Trophoblast cell (in vitro differentiated cells and primary cell): ENCODE data around the gene MBNL2.
A peak's percentile ranks its signal among the peaks of the same experiment; 100 is the strongest.

Experiments used
- DNase-seq, 2 donors: peaks; one replicate each; pipeline ENCODE4 v3.0.0-alpha.2; 2016
- H2AFZ ChIP-seq: 2 replicates; pipeline ENCODE4 v1.6.1; 2013; ENCODE audit warnings: low read length, moderate library complexity, mild to moderate bottlenecking; ENCODE audit not compliant: insufficient read depth, poor library complexity
- H2AK5ac ChIP-seq: 2 replicates; pipeline ENCODE4 v1.6.1; 2013; ENCODE audit warnings: mild to moderate bottlenecking, low read length
- H2BK120ac ChIP-seq: 2 replicates; pipeline ENCODE4 v1.6.1; 2013; ENCODE audit warnings: low read length, mild to moderate bottlenecking, moderate library complexity; ENCODE audit not compliant: insufficient read depth, poor library complexity
- H2BK12ac ChIP-seq: 2 replicates; pipeline ENCODE4 v1.6.1; 2013; ENCODE audit warnings: mild to moderate bottlenecking, low read length, moderate library complexity
- H2BK5ac ChIP-seq: 2 replicates; pipeline ENCODE4 v1.6.1; 2013; ENCODE audit warnings: low read length, low read depth, moderate library complexity, mild to moderate bottlenecking; ENCODE audit not compliant: poor library complexity
- H3K14ac ChIP-seq: 2 replicates; pipeline ENCODE4 v1.6.1; 2013; ENCODE audit warnings: mild to moderate bottlenecking, low read length
- H3K18ac ChIP-seq: 2 replicates; pipeline ENCODE4 v1.6.1; 2013; ENCODE audit warnings: mild to moderate bottlenecking, low read length
- H3K23ac ChIP-seq: 2 replicates; pipeline ENCODE4 v1.6.1; 2013; ENCODE audit warnings: low read length
- H3K27ac ChIP-seq: 2 replicates; pipeline ENCODE4 v1.5.1; 2013; ENCODE audit warnings: low read depth, mild to moderate bottlenecking, inconsistent platforms, low read length, moderate library complexity
- H3K27me3 ChIP-seq: 2 replicates; pipeline ENCODE4 v1.6.1; 2013; ENCODE audit warnings: inconsistent platforms, mild to moderate bottlenecking, low read length, moderate library complexity; ENCODE audit not compliant: insufficient read depth
- H3K36me3 ChIP-seq, 2 experiments: 1 replicate in 1 of 2; 2 replicates in 1 of 2; pipeline ENCODE4 v1.6.1; 2013; ENCODE audit warnings: low read length in 2 of 2, mild to moderate bottlenecking in 2 of 2, moderate library complexity in 1 of 2; ENCODE audit not compliant: insufficient read depth in 2 of 2, control insufficient read depth in 1 of 2
- H3K4ac ChIP-seq: 2 replicates; pipeline ENCODE4 v1.6.1; 2013; ENCODE audit warnings: low read depth, mild to moderate bottlenecking, low read length, moderate library complexity
- H3K4me1 ChIP-seq, 2 experiments: 1 replicate in 1 of 2; 2 replicates in 1 of 2; pipeline ENCODE4 v1.6.1; 2013; ENCODE audit warnings: low read length in 2 of 2, mild to moderate bottlenecking in 2 of 2, moderate library complexity in 1 of 2; ENCODE audit not compliant: insufficient read depth in 2 of 2, control insufficient read depth in 1 of 2
- H3K4me2 ChIP-seq: 2 replicates; pipeline ENCODE4 v1.6.1; 2013; ENCODE audit warnings: inconsistent platforms, mild to moderate bottlenecking, low read length, moderate library complexity
- H3K4me3 ChIP-seq: 2 replicates; pipeline ENCODE4 v1.5.1; 2013; ENCODE audit warnings: mild to moderate bottlenecking, low read depth, low read length, inconsistent platforms
- H3K79me1 ChIP-seq: one replicate; pipeline ENCODE4 v1.6.1; 2013; ENCODE audit warnings: low read length
- H3K79me2 ChIP-seq: 2 replicates; pipeline ENCODE4 v1.6.1; 2013; ENCODE audit warnings: low read length, mild to moderate bottlenecking; ENCODE audit not compliant: control insufficient read depth, insufficient read depth, poor library complexity
- H3K9ac ChIP-seq: 2 replicates; pipeline ENCODE4 v1.6.1; 2013; ENCODE audit warnings: mild to moderate bottlenecking, low read length
- H3K9me3 ChIP-seq: 2 replicates; pipeline ENCODE4 v1.6.1; 2013; ENCODE audit warnings: low read depth, mild to moderate bottlenecking, control low read depth, inconsistent platforms, low read length; ENCODE audit not compliant: insufficient read depth
- H4K12ac ChIP-seq: 2 replicates; pipeline ENCODE4 v1.6.1; 2013; ENCODE audit warnings: low read depth, mild to moderate bottlenecking, low read length, moderate library complexity
- H4K8ac ChIP-seq: 2 replicates; pipeline ENCODE4 v1.6.1; 2013; ENCODE audit warnings: low read depth, mild to moderate bottlenecking, low read length, moderate library complexity
- H4K91ac ChIP-seq: one replicate; pipeline ENCODE4 v1.6.1; 2013; ENCODE audit warnings: low read depth, mild to moderate bottlenecking, low read length, moderate library complexity
- WGBS: extraction: QIAGEN DNeasy Blood & Tissue Kit; methylation state at CpG from one replicate; pipeline ENCODE4 v1.1.7; 2013; ENCODE audit warnings: missing lambda C conversion rate; ENCODE audit not compliant: insufficient read length, insufficient coverage; ENCODE audit errors: extremely low coverage; 5-methylcytosine and 5-hydroxymethylcytosine counted together

Gene MBNL2

GRCh38 chr13:97259410-97259797 lies 37.3 kb downstream of the MBNL2 start:
- Histone ChIP-seq H3K23ac (no peak overlapping the region), H3K9me3 (no peaks in the 10 kb centered on the region), H3K14ac (peak overlapping the region; percentile 85), H3K4me2 (no peak overlapping the region), H3K36me3 (peaks cover 5 to 7% of the 10 kb centered on the region in 2 experiments), H2BK12ac (peak overlapping the region; percentile 94), H3K4me1 (peaks cover 38 to 50% of the 10 kb centered on the region in 2 experiments), H3K18ac (peak overlapping the region; percentile 99), H2BK120ac (peak overlapping the region; percentile 97), H3K4me3 (no peak overlapping the region), H2AFZ (peak overlapping the region; percentile 38), H3K4ac (peak overlapping the region; percentile 91), H2BK5ac (peak overlapping the region; percentile 98), H4K91ac (peak overlapping the region; percentile 96), H3K27ac (peak overlapping the region; percentile 96), H3K79me1 (peaks cover 41% of the 10 kb centered on the region), H2AK5ac (peak overlapping the region; percentile 51), H3K9ac (no peak overlapping the region), H3K27me3 (no peaks in the 10 kb centered on the region), H4K12ac (peak overlapping the region; percentile 49), H4K8ac (peak overlapping the region; percentile 72), H3K79me2 (peaks cover 35% of the 10 kb centered on the region)
- WGBS, result no CpG with 5 or more reads among the region's 6 CpGs
- no peak for DNase-seq

- Histone ChIP-seq H2AFZ (peak overlapping the region; percentile 0), H3K27me3 (no peaks in the 10 kb centered on the region), H3K36me3 (peaks cover 5 to 7% of the 10 kb centered on the region in 2 experiments), H4K91ac (peak overlapping the region; percentile 96), H3K79me2 (peaks cover 35% of the 10 kb centered on the region), H4K12ac (peak overlapping the region; percentile 40), H2BK120ac (peak overlapping the region; percentile 97), H2BK5ac (peak overlapping the region; percentile 98), H4K8ac (peak overlapping the region; percentile 72), H3K9me3 (no peaks in the 10 kb centered on the region), H3K4me1 (peaks cover 40 to 46% of the 10 kb centered on the region in 2 experiments), H3K4me2 (no peak overlapping the region), H2BK12ac (peak overlapping the region; percentile 94), H3K14ac (peak overlapping the region; percentile 85), H3K18ac (peak overlapping the region; percentile 63), H3K4ac (peak overlapping the region; percentile 92), H3K23ac (no peak overlapping the region), H3K9ac (no peak overlapping the region), H3K4me3 (no peak overlapping the region), H3K79me1 (peaks cover 41% of the 10 kb centered on the region), H3K27ac (peak overlapping the region; percentile 96), H2AK5ac (peak overlapping the region; percentile 80)
- DNase-seq, result peak; percentile 57 to 79
- no CpG with 5 or more reads among the region's 12 CpGs for WGBS
Observed at GRCh38 chr13:97259798-97260714, 37.9 kb downstream of the MBNL2 start.

GRCh38 chr13:97261254-97262005 lies 39.3 kb downstream of the MBNL2 start:
- no peak overlapping the region for H3K23ac ChIP-seq
- no CpG with 5 or more reads among the region's 9 CpGs for WGBS
- peak overlapping the region; percentile 53 for H3K4ac ChIP-seq

GRCh38 chr13:97262058-97262457 lies 39.9 kb downstream of the MBNL2 start:
- H2BK5ac ChIP-seq, result peak overlapping the region; percentile 49
- H4K8ac ChIP-seq, result peak overlapping the region; percentile 39
- H4K12ac ChIP-seq, result no peak overlapping the region
- peaks cover 45% of the 10 kb centered on the region for H3K79me1 ChIP-seq
- H3K9ac ChIP-seq, result no peak overlapping the region
- peak overlapping the region; percentile 28 for H3K18ac ChIP-seq
- H2AFZ ChIP-seq, result no peak overlapping the region
- no CpG with 5 or more reads among the region's 8 CpGs for WGBS
- peak overlapping the region; percentile 68 for H3K14ac ChIP-seq
- peak overlapping the region; percentile 46 for H3K27ac ChIP-seq
- H3K79me2 ChIP-seq, result peaks cover 37% of the 10 kb centered on the region
- peak overlapping the region; percentile 28 for H3K4ac ChIP-seq
- H3K23ac ChIP-seq, result no peak overlapping the region
- no peak overlapping the region for H2AK5ac ChIP-seq
- no peaks in the 10 kb centered on the region for H3K27me3 ChIP-seq
- H4K91ac ChIP-seq, result peak overlapping the region; percentile 25
- peaks cover 43% of the 10 kb centered on the region in 2 experiments for H3K4me1 ChIP-seq
- peak overlapping the region; percentile 33 for H2BK12ac ChIP-seq
- H3K4me3 ChIP-seq, result no peak overlapping the region
- no peak overlapping the region for H3K4me2 ChIP-seq
- peaks cover 5 to 7% of the 10 kb centered on the region in 2 experiments for H3K36me3 ChIP-seq
- no peaks in the 10 kb centered on the region for H3K9me3 ChIP-seq
- peak overlapping the region; percentile 26 for H2BK120ac ChIP-seq
- peak in 1 of 2 donors; percentile 51 for DNase-seq

More at GRCh38 chr13:97261254-97262005, 39.3 kb downstream of the MBNL2 start:
- Histone ChIP-seq H3K9ac (no peak overlapping the region), H3K36me3 (peaks cover 5 to 7% of the 10 kb centered on the region in 2 experiments), H3K4me3 (no peak overlapping the region), H3K4me2 (no peak overlapping the region), H3K79me1 (peaks cover 43% of the 10 kb centered on the region), H2AFZ (no peak overlapping the region), H2AK5ac (no peak overlapping the region), H3K14ac (peak overlapping the region; percentile 68), H4K12ac (no peak overlapping the region), H2BK12ac (peak overlapping the region; percentile 33), H3K79me2 (peaks cover 37% of the 10 kb centered on the region), H3K27ac (peak overlapping the region; percentile 96), H3K18ac (peak overlapping the region; percentile 28), H3K4me1 (peaks cover 43% of the 10 kb centered on the region in 2 experiments), H2BK5ac (peak overlapping the region; percentile 49), H3K27me3 (no peaks in the 10 kb centered on the region), H4K91ac (peak overlapping the region; percentile 57), H2BK120ac (peak overlapping the region; percentile 26), H4K8ac (peak overlapping the region; percentile 47), H3K9me3 (no peaks in the 10 kb centered on the region)
- no peak for DNase-seq
